ENCODE measurements around the gene PDF. TPM values are rescaled to one million over a fixed set of nuclear protein-coding genes. Genes with fewer than 3 reads are reported as not detected.

Gene PDF
- total RNA-seq, 2 experiments from 2014 or later: 37.8 to 54.8 TPM

GRCh38 chr16:69277413-69277812, 53.0 kb downstream of the PDF start:
- TF ChIP-seq, protein P1, sequence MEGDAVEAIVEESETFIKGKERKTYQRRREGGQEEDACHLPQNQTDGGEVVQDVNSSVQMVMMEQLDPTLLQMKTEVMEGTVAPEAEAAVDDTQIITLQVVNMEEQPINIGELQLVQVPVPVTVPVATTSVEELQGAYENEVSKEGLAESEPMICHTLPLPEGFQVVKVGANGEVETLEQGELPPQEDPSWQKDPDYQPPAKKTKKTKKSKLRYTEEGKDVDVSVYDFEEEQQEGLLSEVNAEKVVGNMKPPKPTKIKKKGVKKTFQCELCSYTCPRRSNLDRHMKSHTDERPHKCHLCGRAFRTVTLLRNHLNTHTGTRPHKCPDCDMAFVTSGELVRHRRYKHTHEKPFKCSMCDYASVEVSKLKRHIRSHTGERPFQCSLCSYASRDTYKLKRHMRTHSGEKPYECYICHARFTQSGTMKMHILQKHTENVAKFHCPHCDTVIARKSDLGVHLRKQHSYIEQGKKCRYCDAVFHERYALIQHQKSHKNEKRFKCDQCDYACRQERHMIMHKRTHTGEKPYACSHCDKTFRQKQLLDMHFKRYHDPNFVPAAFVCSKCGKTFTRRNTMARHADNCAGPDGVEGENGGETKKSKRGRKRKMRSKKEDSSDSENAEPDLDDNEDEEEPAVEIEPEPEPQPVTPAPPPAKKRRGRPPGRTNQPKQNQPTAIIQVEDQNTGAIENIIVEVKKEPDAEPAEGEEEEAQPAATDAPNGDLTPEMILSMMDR (conservative IDR thresholded peaks at IDR 0.05; ENCODE audit: low read length): no peak
- no peak for TF ChIP-seq EZH2phosphoT487 (IDR thresholded peaks at IDR 0.05; ENCODE audit: borderline replicate concordance, low read depth, low read length)
- CTCF ChIA-PET (ENCODE audit: unreplicated experiment): no interaction called here
- intact Hi-C loops (cut with micrococcal nuclease; ENCODE audit: unreplicated experiment): no loop called here

More at GRCh38 chr16:69277413-69277812, 53.0 kb downstream of the PDF start:
- Histone ChIP-seq H3K9me3 (ENCODE audit: low read length) (no peaks in the 10 kb centered on the region), H3K27ac (ENCODE audit: low read depth, low read length, poor library complexity, severe bottlenecking) (no peak overlapping the region), H3K9me2 (ENCODE audit: insufficient read depth, low read length) (no peaks in the 10 kb centered on the region), H3K79me2 (ENCODE audit: insufficient read depth, low read depth, low read length) (no peaks in the 10 kb centered on the region), H3K4me2 (ENCODE audit: low read length) (no peak overlapping the region), H3K4me3 (ENCODE audit: low read depth, low read length, poor library complexity, severe bottlenecking) (no peak overlapping the region), H3K4me1 (ENCODE audit: insufficient read depth, low read length, poor library complexity, severe bottlenecking) (no peaks in the 10 kb centered on the region), H3K36me3 (ENCODE audit: insufficient read depth, low read length) (peaks cover 22% of the 10 kb centered on the region; the same call in 1 of the 2 replicates), H2AFZ (ENCODE audit: low read length) (no peak overlapping the region), H4K20me1 (ENCODE audit: insufficient read depth, low read length) (no peaks in the 10 kb centered on the region)
- POLR2A ChIA-PET: interaction anchor here (0.6 kb wide), 3 partner anchors 37 to 85 kb away, joined by 3 to 4 read pairs (median 3); no protein-coding TSS in a partner anchor
- DNase-seq (ENCODE audit: low spot score): no peak
- BruUV-seq (replicated peaks): no TSS peak

Other genes starting within 250 kb of the PDF start
- gene HAS3, start 224.9 kb downstream of the PDF start, total RNA-seq (2014; rRNA removed; shearing (Covaris generic)): 0.09 TPM in 1 of 2 replicates, not detected in the other
- gene HAS3, start 224.9 kb downstream of the PDF start, total RNA-seq (2022): 0.29 and 0.31 TPM in 2 replicates
- gene CHTF8, start 198.0 kb downstream of the PDF start, total RNA-seq (2014; rRNA removed; shearing (Covaris generic)): 54.4 and 58.8 TPM in 2 replicates
- 131 and 151 TPM in 2 replicates for gene CHTF8, start 198.0 kb downstream of the PDF start, total RNA-seq (2022)
- gene UTP4, start 197.9 kb downstream of the PDF start, total RNA-seq (2014; rRNA removed; shearing (Covaris generic)): 21.1 and 24.9 TPM in 2 replicates
- gene UTP4, start 197.9 kb downstream of the PDF start, total RNA-seq (2022): 61.9 and 67.3 TPM in 2 replicates
- 21.2 and 39.4 TPM in 2 replicates for gene SNTB2, start 143.4 kb downstream of the PDF start, total RNA-seq (2014; rRNA removed; shearing (Covaris generic))
- 32.6 and 34.1 TPM in 2 replicates for gene SNTB2, start 143.4 kb downstream of the PDF start, total RNA-seq (2022)
- 32.4 and 33.7 TPM in 2 replicates for gene VPS4A, start 19.2 kb downstream of the PDF start, total RNA-seq (2014; rRNA removed; shearing (Covaris generic))
- gene VPS4A, start 19.2 kb downstream of the PDF start, total RNA-seq (2022): 33.3 and 38.4 TPM in 2 replicates
- gene COG8, start 9.0 kb upstream of the PDF start, total RNA-seq (2014; rRNA removed; shearing (Covaris generic)): 39.0 and 60.3 TPM in 2 replicates
- gene COG8, start 9.0 kb upstream of the PDF start, total RNA-seq (2022): 55.9 and 60.9 TPM in 2 replicates
- 26.9 and 39.7 TPM in 2 replicates for gene NIP7, start 9.2 kb upstream of the PDF start, total RNA-seq (2014; rRNA removed; shearing (Covaris generic))
- 49.1 and 50.7 TPM in 2 replicates for gene NIP7, start 9.2 kb upstream of the PDF start, total RNA-seq (2022)
- gene TMED6, start 21.2 kb upstream of the PDF start, total RNA-seq (2014; rRNA removed; shearing (Covaris generic)): 1.7 TPM in 1 of 2 replicates, not detected in the other
- 1.2 and 1.7 TPM in 2 replicates for gene TMED6, start 21.2 kb upstream of the PDF start, total RNA-seq (2022)
- gene TERF2, start 55.4 kb upstream of the PDF start, total RNA-seq (2014; rRNA removed; shearing (Covaris generic)): 18.8 and 19.8 TPM in 2 replicates
- 63.9 and 81.0 TPM in 2 replicates for gene TERF2, start 55.4 kb upstream of the PDF start, total RNA-seq (2022)
- 64.9 and 83.0 TPM in 2 replicates for gene CYB5B, start 94.0 kb upstream of the PDF start, total RNA-seq (2014; rRNA removed; shearing (Covaris generic))
- gene CYB5B, start 94.0 kb upstream of the PDF start, total RNA-seq (2022): 177 and 184 TPM in 2 replicates
- 6.7 and 9.9 TPM in 2 replicates for gene NFAT5, start 235.4 kb upstream of the PDF start, total RNA-seq (2014; rRNA removed; shearing (Covaris generic))
- 26.0 and 29.7 TPM in 2 replicates for gene NFAT5, start 235.4 kb upstream of the PDF start, total RNA-seq (2022)

All from OCI-LY7 (cell line).